ENCODE data around the gene A1CF.

A1CF gene

DNA sequence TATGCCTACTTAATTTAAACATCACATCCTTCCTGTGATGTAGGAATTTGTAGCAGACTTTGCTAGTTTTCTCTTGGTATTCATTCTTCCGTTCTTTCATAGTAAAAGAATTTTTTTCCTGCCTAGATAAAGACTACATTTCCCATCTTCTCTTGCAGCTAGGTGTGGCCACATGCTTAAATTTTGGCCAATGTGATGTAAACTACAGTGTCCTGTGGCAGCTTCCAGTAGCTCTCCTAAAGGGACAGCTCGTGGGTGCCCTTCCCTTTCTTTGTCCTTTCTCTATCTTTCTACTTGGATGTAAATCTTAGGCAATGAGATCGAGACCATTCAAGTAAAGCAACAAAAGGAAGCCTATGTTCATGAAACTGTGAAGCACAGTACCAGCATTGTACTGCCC lies 87.1 kb downstream of the A1CF start:
- Histone ChIP-seq H3K27ac (ENCODE audit: low read length) (no peak overlapping the region), H4K20me1 (ENCODE audit: insufficient read depth, low read length) (no peaks in the 10 kb centered on the region), H2AFZ (ENCODE audit: low read depth, low read length) (no peak overlapping the region), H3K27me3 (ENCODE audit: insufficient read depth, low read length, poor library complexity) (no peaks in the 10 kb centered on the region), H3K4me1 (ENCODE audit: insufficient read depth, low read length) (no peaks in the 10 kb centered on the region), H3K9me3 (ENCODE audit: insufficient read depth, low read length, severe bottlenecking) (no peaks in the 10 kb centered on the region), H3K4me2 (ENCODE audit: insufficient read depth, low read length) (no peak overlapping the region), H3K36me3 (ENCODE audit: insufficient read depth, low read length) (no peaks in the 10 kb centered on the region), H3K4me3 (ENCODE audit: low read depth in 1 of 2, low read length in 2 of 2) (no peak overlapping the region), H3K79me2 (ENCODE audit: insufficient read depth, low read length) (no peaks in the 10 kb centered on the region), H3K9ac (ENCODE audit: low read depth, low read length) (no peak overlapping the region)
- DNase-seq (no peak), ATAC-seq (ENCODE audit: insufficient read depth, low read depth) (no peak)
- TF ChIP-seq, protein P1, sequence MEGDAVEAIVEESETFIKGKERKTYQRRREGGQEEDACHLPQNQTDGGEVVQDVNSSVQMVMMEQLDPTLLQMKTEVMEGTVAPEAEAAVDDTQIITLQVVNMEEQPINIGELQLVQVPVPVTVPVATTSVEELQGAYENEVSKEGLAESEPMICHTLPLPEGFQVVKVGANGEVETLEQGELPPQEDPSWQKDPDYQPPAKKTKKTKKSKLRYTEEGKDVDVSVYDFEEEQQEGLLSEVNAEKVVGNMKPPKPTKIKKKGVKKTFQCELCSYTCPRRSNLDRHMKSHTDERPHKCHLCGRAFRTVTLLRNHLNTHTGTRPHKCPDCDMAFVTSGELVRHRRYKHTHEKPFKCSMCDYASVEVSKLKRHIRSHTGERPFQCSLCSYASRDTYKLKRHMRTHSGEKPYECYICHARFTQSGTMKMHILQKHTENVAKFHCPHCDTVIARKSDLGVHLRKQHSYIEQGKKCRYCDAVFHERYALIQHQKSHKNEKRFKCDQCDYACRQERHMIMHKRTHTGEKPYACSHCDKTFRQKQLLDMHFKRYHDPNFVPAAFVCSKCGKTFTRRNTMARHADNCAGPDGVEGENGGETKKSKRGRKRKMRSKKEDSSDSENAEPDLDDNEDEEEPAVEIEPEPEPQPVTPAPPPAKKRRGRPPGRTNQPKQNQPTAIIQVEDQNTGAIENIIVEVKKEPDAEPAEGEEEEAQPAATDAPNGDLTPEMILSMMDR (IDR thresholded peaks at IDR 0.05; ENCODE audit: borderline replicate concordance, extremely low read depth, low read length, poor library complexity, severe bottlenecking) = no peak
- TF ChIP-seq EZH2 (IDR thresholded peaks at IDR 0.05; ENCODE audit: borderline replicate concordance, low read depth, low read length, severe bottlenecking) = no peak

DNA sequence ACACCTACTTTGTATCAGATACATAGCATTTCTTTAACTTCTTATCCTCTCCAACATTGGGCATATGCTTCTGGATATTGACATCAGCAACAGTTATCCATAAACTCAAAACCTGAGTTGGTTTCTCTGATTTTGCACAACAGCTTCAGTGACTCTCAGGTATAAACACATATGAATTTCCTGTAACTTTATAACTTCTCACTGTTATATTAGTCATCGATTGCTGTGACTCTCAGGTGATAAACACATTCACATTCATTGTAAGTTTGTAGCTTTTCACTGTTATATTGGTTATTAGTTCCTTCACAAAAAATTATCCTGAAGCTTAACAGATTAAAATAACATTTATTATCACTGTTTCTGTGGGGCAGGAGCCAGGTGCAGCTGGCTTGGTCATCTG lies 88.7 kb downstream of the A1CF start:
- H3K4me1 ChIP-seq (ENCODE audit: insufficient read depth, low read length) = no peaks in the 10 kb centered on the region
- H3K36me3 ChIP-seq (ENCODE audit: insufficient read depth, low read length) = no peaks in the 10 kb centered on the region
- DNase-seq (no peak), ATAC-seq (ENCODE audit: insufficient read depth, low read depth) (no peak)
- no peaks in the 10 kb centered on the region for H3K79me2 ChIP-seq (ENCODE audit: insufficient read depth, low read length)
- H3K4me2 ChIP-seq (ENCODE audit: insufficient read depth, low read length) = no peak overlapping the region
- H3K9ac ChIP-seq (ENCODE audit: low read depth, low read length) = no peak overlapping the region
- H4K20me1 ChIP-seq (ENCODE audit: insufficient read depth, low read length) = no peaks in the 10 kb centered on the region
- H3K4me3 ChIP-seq (ENCODE audit: low read depth in 1 of 2, low read length in 2 of 2) = no peak overlapping the region
- no peaks in the 10 kb centered on the region for H3K9me3 ChIP-seq (ENCODE audit: insufficient read depth, low read length, severe bottlenecking)
- TF ChIP-seq EZH2 (IDR thresholded peaks at IDR 0.05; ENCODE audit: borderline replicate concordance, low read depth, low read length, severe bottlenecking) = no peak
- TF ChIP-seq, protein P1 (IDR thresholded peaks at IDR 0.05; ENCODE audit: borderline replicate concordance, extremely low read depth, low read length, poor library complexity, severe bottlenecking) = no peak
- no peaks in the 10 kb centered on the region for H3K27me3 ChIP-seq (ENCODE audit: insufficient read depth, low read length, poor library complexity)
- H3K27ac ChIP-seq (ENCODE audit: low read length) = no peak overlapping the region
- no peak overlapping the region for H2AFZ ChIP-seq (ENCODE audit: low read depth, low read length)

DNA sequence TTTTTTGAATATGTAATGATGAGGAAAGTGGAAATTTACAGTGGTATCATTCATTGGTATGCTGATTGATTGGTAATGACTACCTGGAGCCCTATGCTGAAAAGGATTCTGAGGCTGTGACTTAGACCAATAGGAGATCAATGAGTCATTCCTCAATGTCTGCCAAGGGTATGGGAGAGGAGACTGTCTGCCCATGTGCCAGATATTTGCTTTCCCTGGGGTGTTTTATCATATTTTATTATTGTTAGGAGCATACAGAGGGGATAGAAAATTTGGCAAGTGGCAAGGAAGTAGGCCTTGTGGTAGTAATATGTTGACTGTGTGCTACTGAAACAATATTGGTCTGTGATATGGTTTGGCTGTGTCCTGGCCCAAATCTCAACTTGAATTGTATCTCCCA lies 90.9 kb downstream of the A1CF start:
- Histone ChIP-seq H3K4me1 (ENCODE audit: insufficient read depth, low read length) (no peaks in the 10 kb centered on the region), H3K79me2 (ENCODE audit: insufficient read depth, low read length) (no peaks in the 10 kb centered on the region), H3K27me3 (ENCODE audit: insufficient read depth, low read length, poor library complexity) (no peaks in the 10 kb centered on the region), H3K4me2 (ENCODE audit: insufficient read depth, low read length) (no peak overlapping the region), H4K20me1 (ENCODE audit: insufficient read depth, low read length) (no peaks in the 10 kb centered on the region), H2AFZ (ENCODE audit: low read depth, low read length) (no peak overlapping the region), H3K9me3 (ENCODE audit: insufficient read depth, low read length, severe bottlenecking) (no peaks in the 10 kb centered on the region), H3K36me3 (ENCODE audit: insufficient read depth, low read length) (no peaks in the 10 kb centered on the region), H3K9ac (ENCODE audit: low read depth, low read length) (no peak overlapping the region), H3K4me3 (ENCODE audit: low read depth in 1 of 2, low read length in 2 of 2) (no peak overlapping the region), H3K27ac (ENCODE audit: low read length) (no peak overlapping the region)
- TF ChIP-seq, protein P1 (IDR thresholded peaks at IDR 0.05; ENCODE audit: borderline replicate concordance, extremely low read depth, low read length, poor library complexity, severe bottlenecking) = no peak
- no peak for TF ChIP-seq EZH2 (IDR thresholded peaks at IDR 0.05; ENCODE audit: borderline replicate concordance, low read depth, low read length, severe bottlenecking)
- ATAC-seq (ENCODE audit: insufficient read depth, low read depth) (no peak), DNase-seq (no peak)

All from DND-41 (cell line).